Fibroblast of mammary gland (primary cell): ENCODE results near the gene ALPG.

ENCODE experiments used
- DNase-seq: peaks from one replicate; pipeline ENCODE4 v3.0.0-alpha.2; 2010; ENCODE audit warnings: low read depth
- H3K4me3 ChIP-seq: 2 replicates; pipeline ENCODE4 v1.5.1; 2011; ENCODE audit warnings: low read depth, mild to moderate bottlenecking, low read length, moderate library complexity; ENCODE audit not compliant: control insufficient read depth
- TF ChIP-seq, protein P1 (sequence below): conservative IDR thresholded peaks from 2 replicates; pipeline ENCODE4 v1.5.1; 2011; ENCODE audit warnings: low read depth, low read length, inconsistent platforms; ENCODE audit not compliant: control insufficient read depth, insufficient read depth

ALPG gene

DNA sequence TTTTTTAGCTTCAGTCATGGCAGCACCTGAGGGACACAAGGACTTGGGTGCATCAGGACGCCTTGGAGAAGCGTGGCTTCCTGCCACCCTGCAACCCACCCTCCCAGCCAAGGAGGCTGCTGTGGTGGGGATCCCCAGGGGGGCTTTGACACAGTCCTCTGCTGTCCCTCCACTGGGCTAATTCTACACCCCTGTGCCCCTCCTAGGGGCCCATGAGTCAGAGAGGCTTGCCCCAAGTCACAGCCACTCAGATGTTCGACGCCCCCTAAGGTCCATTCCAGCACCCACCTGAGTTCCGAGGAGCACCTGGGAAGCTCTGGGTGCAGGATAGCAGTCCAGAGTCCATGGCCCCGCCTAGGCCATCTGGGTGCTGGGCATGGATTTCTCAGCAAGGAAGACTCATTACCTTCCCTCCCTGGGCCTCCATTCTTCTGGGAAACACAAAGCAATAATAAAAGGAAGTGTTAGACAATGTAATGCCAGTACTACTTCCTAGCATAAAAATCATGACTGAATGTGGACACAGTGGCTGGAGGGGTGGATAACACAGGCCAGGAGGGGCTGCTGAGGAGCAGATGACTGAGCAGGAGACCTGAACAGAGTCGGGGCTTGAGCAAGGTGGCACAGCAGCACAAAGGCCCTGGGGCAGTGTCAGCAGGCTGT is 3.7 kb downstream of the ALPG start:
- H3K4me3 ChIP-seq: no peak overlapping the region
- DNase-seq: no peak
- TF ChIP-seq, protein P1, sequence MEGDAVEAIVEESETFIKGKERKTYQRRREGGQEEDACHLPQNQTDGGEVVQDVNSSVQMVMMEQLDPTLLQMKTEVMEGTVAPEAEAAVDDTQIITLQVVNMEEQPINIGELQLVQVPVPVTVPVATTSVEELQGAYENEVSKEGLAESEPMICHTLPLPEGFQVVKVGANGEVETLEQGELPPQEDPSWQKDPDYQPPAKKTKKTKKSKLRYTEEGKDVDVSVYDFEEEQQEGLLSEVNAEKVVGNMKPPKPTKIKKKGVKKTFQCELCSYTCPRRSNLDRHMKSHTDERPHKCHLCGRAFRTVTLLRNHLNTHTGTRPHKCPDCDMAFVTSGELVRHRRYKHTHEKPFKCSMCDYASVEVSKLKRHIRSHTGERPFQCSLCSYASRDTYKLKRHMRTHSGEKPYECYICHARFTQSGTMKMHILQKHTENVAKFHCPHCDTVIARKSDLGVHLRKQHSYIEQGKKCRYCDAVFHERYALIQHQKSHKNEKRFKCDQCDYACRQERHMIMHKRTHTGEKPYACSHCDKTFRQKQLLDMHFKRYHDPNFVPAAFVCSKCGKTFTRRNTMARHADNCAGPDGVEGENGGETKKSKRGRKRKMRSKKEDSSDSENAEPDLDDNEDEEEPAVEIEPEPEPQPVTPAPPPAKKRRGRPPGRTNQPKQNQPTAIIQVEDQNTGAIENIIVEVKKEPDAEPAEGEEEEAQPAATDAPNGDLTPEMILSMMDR: no peak

- H3K4me3 ChIP-seq: no peak overlapping the region
- TF ChIP-seq, protein P1: no peak
- DNase-seq: no peak
These were observed 5.4 kb downstream of the ALPG start for GRCh38 chr2:232411901-232412629.

- no peak overlapping the region for H3K4me3 ChIP-seq
- DNase-seq: no peak
- TF ChIP-seq, protein P1: no peak
These were observed 6.3 kb downstream of the ALPG start for GRCh38 chr2:232412986-232413385.

DNA sequence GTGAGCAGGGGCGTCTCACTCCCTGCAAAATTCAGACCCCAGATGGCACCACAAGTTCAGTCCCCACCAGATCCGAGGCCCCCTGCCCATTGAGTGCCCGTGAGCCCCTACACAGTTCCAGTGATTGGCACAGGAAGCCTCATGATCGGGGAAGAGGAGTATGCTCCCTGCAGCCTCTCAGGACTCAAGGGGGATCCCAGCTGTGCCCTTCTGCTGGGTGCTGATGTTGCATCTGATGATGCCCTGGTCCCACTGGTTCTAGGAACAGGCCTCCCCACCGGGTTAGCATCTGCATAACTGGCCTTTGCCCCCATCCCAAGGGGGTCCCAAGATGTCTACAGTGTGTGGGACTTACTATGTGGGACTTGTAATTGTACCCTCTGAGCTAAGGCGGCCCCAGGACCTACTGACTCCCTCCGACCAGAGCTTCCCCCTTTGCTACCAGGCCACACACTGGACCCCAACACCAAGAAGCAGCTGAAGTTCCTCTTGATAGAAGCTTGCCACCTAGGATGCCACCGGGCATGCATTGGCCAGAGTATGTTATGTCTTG is 8.6 kb downstream of the ALPG start:
- no peak for DNase-seq
- TF ChIP-seq, protein P1: no peak
- no peak overlapping the region for H3K4me3 ChIP-seq

DNA sequence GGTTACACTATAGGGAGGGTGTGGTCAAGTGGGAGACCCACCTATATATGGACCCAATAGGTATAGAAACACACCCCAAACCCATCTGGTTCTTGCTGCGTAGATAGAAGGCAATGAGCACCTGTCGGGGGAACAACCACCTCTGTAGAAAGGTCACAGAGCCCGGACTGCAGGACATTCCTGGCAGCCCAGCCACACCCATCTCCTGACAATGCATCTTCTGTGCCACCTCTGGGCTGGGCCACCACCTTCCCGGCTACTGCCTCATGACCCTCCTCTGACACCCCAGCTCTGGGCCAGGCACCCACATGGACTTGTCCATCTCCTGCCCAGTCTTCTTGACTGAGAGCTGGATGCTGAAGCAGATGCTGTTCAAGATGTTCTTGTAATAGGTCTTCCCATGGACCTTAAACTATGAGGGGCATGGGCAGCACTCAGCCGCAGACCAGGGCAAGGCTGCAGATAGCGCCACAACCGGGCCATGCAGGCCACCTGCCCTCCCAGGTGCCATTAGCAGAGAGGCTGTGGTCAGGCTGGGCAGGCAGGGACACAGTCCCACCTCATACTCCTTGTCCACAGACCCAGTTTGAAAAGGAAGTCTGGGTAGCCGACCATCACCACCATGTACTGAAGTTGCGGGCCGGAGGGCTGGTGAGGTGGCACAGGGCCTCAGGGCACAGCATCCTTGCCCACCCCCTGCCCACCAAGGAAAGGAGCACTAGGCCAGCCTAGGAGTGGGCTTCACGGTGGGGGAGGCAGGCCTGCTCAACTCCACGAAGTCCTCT is 9.3 kb downstream of the ALPG start:
- DNase-seq: no peak
- no peak overlapping the region for H3K4me3 ChIP-seq
- TF ChIP-seq, protein P1: no peak

- H3K4me3 ChIP-seq: no peak overlapping the region
- TF ChIP-seq, protein P1: no peak
- no peak for DNase-seq
These were observed 10.2 kb downstream of the ALPG start for GRCh38 chr2:232416521-232417470.
